SK-N-SH (cell line): ENCODE results near the gene ITGAE. TPM values are rescaled to one million over a fixed set of nuclear protein-coding genes. Genes with fewer than 3 reads are reported as not detected.

Experiments
- CTCF ChIA-PET: fragments of 300-600, 350-600 bp; formaldehyde crosslinking; extraction: SDS; loops from one replicate; lab custom pipeline; 2021; lab: Yijun Ruan, JAX
- POLR2A ChIA-PET: fragments of 350-600 bp; sonication (Branson Sonifier 250); formaldehyde crosslinking; extraction: SDS; loops from one replicate; lab custom pipeline; 2020; ENCODE audit warnings: antibody characterized with exemption, inconsistent platforms; lab: Yijun Ruan, JAX
- DNase-seq: peaks from one replicate; pipeline ENCODE4 v3.0.0; 2012
- H2AFZ ChIP-seq: fragments of 200-600 bp; sonication (generic); 2 replicates; pipeline ENCODE4 v1.8.1; 2016; ENCODE audit warnings: antibody characterized with exemption, mild to moderate bottlenecking, low read depth
- H3F3A ChIP-seq: fragments of 200-600 bp; sonication (generic); replicated peaks from 2 replicates; pipeline ENCODE3; 2016; ENCODE audit warnings: antibody characterized with exemption, mild to moderate bottlenecking; ENCODE audit not compliant: insufficient read depth
- H3K27ac ChIP-seq, 2 experiments: fragments of 200-500 bp in 1 of 2; fragments of 200-600 bp in 1 of 2; sonication (Bioruptor generic) in 1 of 2; sonication (generic), shearing (Covaris generic) in 1 of 2; 2 replicates each; pipeline versions ENCODE4 v1.5.1 to v1.6.1; 2014 to 2016; ENCODE audit warnings: low read depth in 2 of 2, inconsistent platforms in 1 of 2, low read length in 1 of 2, mild to moderate bottlenecking in 1 of 2, mixed read lengths in 1 of 2
- H3K27me3 ChIP-seq: fragments of 200-600 bp; sonication (generic), shearing (Covaris generic); 2 replicates; pipeline ENCODE4 v1.6.1; 2016; ENCODE audit warnings: mixed run types; ENCODE audit not compliant: insufficient read depth
- H3K36me3 ChIP-seq, 2 experiments: fragments of 200-500 bp in 1 of 2; fragments of 200-600 bp in 1 of 2; sonication (Bioruptor generic) in 1 of 2; sonication (generic) in 1 of 2; replicated peaks in 1 of 2; 2 replicates each; pipeline versions ENCODE3 to v1.5.1; 2014 to 2016; ENCODE audit warnings: low read length in 1 of 2, mild to moderate bottlenecking in 1 of 2; ENCODE audit not compliant: insufficient read depth in 2 of 2, control insufficient read depth in 1 of 2
- H3K4me1 ChIP-seq, 2 experiments: fragments of 200-500 bp in 1 of 2; fragments of 200-600 bp in 1 of 2; sonication (Bioruptor generic) in 1 of 2; sonication (generic), shearing (Covaris generic) in 1 of 2; 2 replicates each; pipeline versions ENCODE4 v1.5.1 to v1.6.1; 2014 to 2016; ENCODE audit warnings: low read depth in 1 of 2, low read length in 1 of 2, mixed run types in 1 of 2; ENCODE audit not compliant: insufficient read depth in 2 of 2, control insufficient read depth in 1 of 2
- H3K4me2 ChIP-seq: fragments of 200-600 bp; sonication (generic), shearing (Covaris generic); 2 replicates; pipeline ENCODE4 v1.6.1; 2017; ENCODE audit warnings: mixed run types
- H3K4me3 ChIP-seq, 2 experiments: fragments of 200-500 bp in 1 of 2; fragments of 200-600 bp in 1 of 2; sonication (Bioruptor generic) in 1 of 2; sonication (generic), shearing (Covaris generic) in 1 of 2; 2 replicates each; pipeline versions ENCODE4 v1.5.1 to v1.8.1; 2014 to 2016; ENCODE audit warnings: low read depth in 2 of 2, inconsistent platforms in 1 of 2, low read length in 1 of 2, mild to moderate bottlenecking in 1 of 2, mixed read lengths in 1 of 2, moderate library complexity in 1 of 2
- H3K79me2 ChIP-seq: fragments of 200-600 bp; sonication (generic); 2 replicates; pipeline ENCODE4 v1.8.1; 2017; ENCODE audit warnings: mild to moderate bottlenecking; ENCODE audit not compliant: insufficient read depth
- H3K9ac ChIP-seq: fragments of 200-600 bp; sonication (generic); 2 replicates; pipeline ENCODE4 v1.6.1; 2017; ENCODE audit warnings: mixed run types
- H3K9me2 ChIP-seq: fragments of 200-600 bp; sonication (generic); 2 replicates; pipeline ENCODE4 v1.6.1; 2017; ENCODE audit warnings: mixed run types
- H3K9me3 ChIP-seq: fragments of 200-600 bp; sonication (generic); 2 replicates; pipeline ENCODE4 v1.6.1; 2017; ENCODE audit warnings: mixed run types, mild to moderate bottlenecking, moderate library complexity
- H4K20me1 ChIP-seq: fragments of 200-600 bp; sonication (generic); 2 replicates; pipeline ENCODE4 v1.6.1; 2017; ENCODE audit warnings: mild to moderate bottlenecking, mixed run types; ENCODE audit not compliant: insufficient read depth
- CHD2 ChIP-seq: fragments of 150-350 bp; IDR thresholded peaks from 2 replicates; pipeline ENCODE4 v1.6.1; 2018; ENCODE audit warnings: low read length; ENCODE audit not compliant: partially characterized antibody
- ELF1 ChIP-seq: IDR thresholded peaks from 2 replicates; pipeline ENCODE4 v1.4.0; 2012
- EZH2phosphoT487 ChIP-seq: fragments of 200-600 bp; sonication (generic); IDR thresholded peaks from 2 replicates; pipeline ENCODE4 v1.6.1; 2017; ENCODE audit warnings: low read depth, mixed run types, mild to moderate bottlenecking, antibody characterized with exemption, moderate library complexity, borderline replicate concordance
- FOSL2 ChIP-seq: IDR thresholded peaks from 2 replicates; pipeline ENCODE4 v1.4.0; 2012; ENCODE audit warnings: low read depth, mild to moderate bottlenecking, moderate library complexity, borderline replicate concordance
- FOXM1 ChIP-seq: IDR thresholded peaks from 2 replicates; pipeline ENCODE4 v1.4.0; 2012; ENCODE audit warnings: low read depth, mild to moderate bottlenecking
- GABPA ChIP-seq: IDR thresholded peaks from 2 replicates; pipeline ENCODE4 v1.4.0; 2012; ENCODE audit warnings: low read depth, mild to moderate bottlenecking
- GATA2 ChIP-seq: sonication (generic); formaldehyde crosslinking; IDR thresholded peaks from 2 replicates; pipeline ENCODE4 v1.5.0; 2020; ENCODE audit warnings: mild to moderate bottlenecking, missing genetic modification reagents
- JUND ChIP-seq: IDR thresholded peaks from 2 replicates; pipeline ENCODE4 v1.4.0; 2012
- RAD21 ChIP-seq: IDR thresholded peaks from 2 replicates; pipeline ENCODE4 v1.6.1; 2012; ENCODE audit warnings: mild to moderate bottlenecking, low read length
- RCOR1 ChIP-seq: fragments of 150-350 bp; IDR thresholded peaks from 2 replicates; pipeline ENCODE4 v1.6.1; 2017; ENCODE audit warnings: antibody characterized with exemption, low read length
- RFX5 ChIP-seq: IDR thresholded peaks from 2 replicates; pipeline ENCODE4 v1.6.1; 2012; ENCODE audit warnings: mild to moderate bottlenecking, improper control_type of control experiment, low read length
- TEAD4 ChIP-seq: IDR thresholded peaks from 2 replicates; pipeline ENCODE4 v1.4.0; 2012; ENCODE audit warnings: mild to moderate bottlenecking, borderline replicate concordance; ENCODE audit not compliant: insufficient read depth
- WGBS: methylation state at CpG from one replicate; pipeline ENCODE4 v1.1.6; 2017; ENCODE audit warnings: low lambda C conversion rate; 5-methylcytosine and 5-hydroxymethylcytosine counted together
- polyA plus RNA-seq, 3 experiments: library from polyadenylated mRNA; depleted of rRNA; stranded (reverse); fragments of >200 nt; gene quantifications; 2 replicates each; pipeline ENCODE4 v1.2.3, GENCODE V29; 2012
- TF ChIP-seq, protein P1 (sequence below): IDR thresholded peaks from 2 replicates; pipeline ENCODE4 v1.6.1; 2012; ENCODE audit warnings: mild to moderate bottlenecking, low read depth, low read length, moderate library complexity
- TF ChIP-seq, protein P2 (sequence below): IDR thresholded peaks from 2 replicates; pipeline ENCODE4 v1.4.0; 2012; ENCODE audit warnings: low read depth, borderline replicate concordance
- TF ChIP-seq, protein P3 (sequence below): IDR thresholded peaks from 2 replicates; pipeline ENCODE4 v1.4.0; 2012; ENCODE audit warnings: low read depth, borderline replicate concordance

The ITGAE gene
- polyA plus RNA-seq, 1 of the 3 experiments (the other 2 are of a cell fraction) = 56.7 TPM

DNA sequence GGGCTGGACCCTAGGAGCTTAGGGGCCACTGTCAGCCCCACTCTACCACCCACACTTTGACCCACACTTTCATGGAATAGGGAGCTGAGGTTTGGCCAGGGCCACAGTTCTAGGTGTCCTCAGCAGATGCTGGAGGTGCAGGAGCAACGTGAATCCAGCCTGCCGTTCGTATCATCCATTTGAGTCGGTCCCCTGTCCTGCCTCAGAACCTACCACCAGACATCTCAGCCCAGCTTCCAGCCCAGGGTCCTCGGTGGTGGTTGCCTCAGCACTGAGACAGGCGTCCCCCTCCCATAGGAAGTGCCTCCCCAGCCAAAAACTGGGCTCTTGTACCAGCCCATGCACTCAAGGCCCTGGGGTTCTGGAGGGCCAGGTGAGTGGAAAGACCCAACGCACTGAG, 359 bp upstream of the ITGAE start:
- TF ChIP-seq RFX5 (no peak), FOSL2 (no peak), RCOR1 (no peak), GABPA (no peak), EZH2phosphoT487 (no peak), RAD21 (no peak), TEAD4 (no peak), JUND (no peak), ELF1 (no peak), CHD2 (no peak), FOXM1 (no peak), GATA2 (CRISPR knock-in tag) (no peak)
- TF ChIP-seq, protein P1, sequence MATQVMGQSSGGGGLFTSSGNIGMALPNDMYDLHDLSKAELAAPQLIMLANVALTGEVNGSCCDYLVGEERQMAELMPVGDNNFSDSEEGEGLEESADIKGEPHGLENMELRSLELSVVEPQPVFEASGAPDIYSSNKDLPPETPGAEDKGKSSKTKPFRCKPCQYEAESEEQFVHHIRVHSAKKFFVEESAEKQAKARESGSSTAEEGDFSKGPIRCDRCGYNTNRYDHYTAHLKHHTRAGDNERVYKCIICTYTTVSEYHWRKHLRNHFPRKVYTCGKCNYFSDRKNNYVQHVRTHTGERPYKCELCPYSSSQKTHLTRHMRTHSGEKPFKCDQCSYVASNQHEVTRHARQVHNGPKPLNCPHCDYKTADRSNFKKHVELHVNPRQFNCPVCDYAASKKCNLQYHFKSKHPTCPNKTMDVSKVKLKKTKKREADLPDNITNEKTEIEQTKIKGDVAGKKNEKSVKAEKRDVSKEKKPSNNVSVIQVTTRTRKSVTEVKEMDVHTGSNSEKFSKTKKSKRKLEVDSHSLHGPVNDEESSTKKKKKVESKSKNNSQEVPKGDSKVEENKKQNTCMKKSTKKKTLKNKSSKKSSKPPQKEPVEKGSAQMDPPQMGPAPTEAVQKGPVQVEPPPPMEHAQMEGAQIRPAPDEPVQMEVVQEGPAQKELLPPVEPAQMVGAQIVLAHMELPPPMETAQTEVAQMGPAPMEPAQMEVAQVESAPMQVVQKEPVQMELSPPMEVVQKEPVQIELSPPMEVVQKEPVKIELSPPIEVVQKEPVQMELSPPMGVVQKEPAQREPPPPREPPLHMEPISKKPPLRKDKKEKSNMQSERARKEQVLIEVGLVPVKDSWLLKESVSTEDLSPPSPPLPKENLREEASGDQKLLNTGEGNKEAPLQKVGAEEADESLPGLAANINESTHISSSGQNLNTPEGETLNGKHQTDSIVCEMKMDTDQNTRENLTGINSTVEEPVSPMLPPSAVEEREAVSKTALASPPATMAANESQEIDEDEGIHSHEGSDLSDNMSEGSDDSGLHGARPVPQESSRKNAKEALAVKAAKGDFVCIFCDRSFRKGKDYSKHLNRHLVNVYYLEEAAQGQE = no peak
- TF ChIP-seq, protein P2, sequence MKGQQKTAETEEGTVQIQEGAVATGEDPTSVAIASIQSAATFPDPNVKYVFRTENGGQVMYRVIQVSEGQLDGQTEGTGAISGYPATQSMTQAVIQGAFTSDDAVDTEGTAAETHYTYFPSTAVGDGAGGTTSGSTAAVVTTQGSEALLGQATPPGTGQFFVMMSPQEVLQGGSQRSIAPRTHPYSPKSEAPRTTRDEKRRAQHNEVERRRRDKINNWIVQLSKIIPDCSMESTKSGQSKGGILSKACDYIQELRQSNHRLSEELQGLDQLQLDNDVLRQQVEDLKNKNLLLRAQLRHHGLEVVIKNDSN = no peak
- TF ChIP-seq, protein P3, sequence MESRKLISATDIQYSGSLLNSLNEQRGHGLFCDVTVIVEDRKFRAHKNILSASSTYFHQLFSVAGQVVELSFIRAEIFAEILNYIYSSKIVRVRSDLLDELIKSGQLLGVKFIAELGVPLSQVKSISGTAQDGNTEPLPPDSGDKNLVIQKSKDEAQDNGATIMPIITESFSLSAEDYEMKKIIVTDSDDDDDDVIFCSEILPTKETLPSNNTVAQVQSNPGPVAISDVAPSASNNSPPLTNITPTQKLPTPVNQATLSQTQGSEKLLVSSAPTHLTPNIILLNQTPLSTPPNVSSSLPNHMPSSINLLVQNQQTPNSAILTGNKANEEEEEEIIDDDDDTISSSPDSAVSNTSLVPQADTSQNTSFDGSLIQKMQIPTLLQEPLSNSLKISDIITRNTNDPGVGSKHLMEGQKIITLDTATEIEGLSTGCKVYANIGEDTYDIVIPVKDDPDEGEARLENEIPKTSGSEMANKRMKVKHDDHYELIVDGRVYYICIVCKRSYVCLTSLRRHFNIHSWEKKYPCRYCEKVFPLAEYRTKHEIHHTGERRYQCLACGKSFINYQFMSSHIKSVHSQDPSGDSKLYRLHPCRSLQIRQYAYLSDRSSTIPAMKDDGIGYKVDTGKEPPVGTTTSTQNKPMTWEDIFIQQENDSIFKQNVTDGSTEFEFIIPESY = no peak
- no peak overlapping the region for H3K9ac ChIP-seq
- peaks cover 13% of the 10 kb centered on the region for H3F3A ChIP-seq
- no peak for DNase-seq
- no peaks in the 10 kb centered on the region for H3K9me3 ChIP-seq
- H3K4me2 ChIP-seq = no peak overlapping the region
- no peaks in the 10 kb centered on the region for H3K79me2 ChIP-seq
- ChIA-PET POLR2A (no interaction called here), CTCF (interaction anchor here (0.7 to 2.8 kb wide), 5 partner anchors 9 to 64 kb away, joined by 3 to 11 read pairs (median 5); partner anchors contain the start of gene NCBP3)
- 88% methylated on average over 5 of the region's 7 CpGs for WGBS
- no peaks in the 10 kb centered on the region for H3K27me3 ChIP-seq
- H3K4me1 ChIP-seq = peaks cover 0 to 11% of the 10 kb centered on the region in 2 experiments; a peak in 1 of 4 replicates
- H3K4me3 ChIP-seq = no peak overlapping the region
- H2AFZ ChIP-seq = no peak overlapping the region
- no peaks in the 10 kb centered on the region for H4K20me1 ChIP-seq
- no peak overlapping the region for H3K27ac ChIP-seq
- H3K36me3 ChIP-seq = peaks cover 0 to 5% of the 10 kb centered on the region in 2 experiments
- H3K9me2 ChIP-seq = no peaks in the 10 kb centered on the region
